Gastrocnemius medialis (tissue), 4 donors: ENCODE measurements around the gene MMEL1. TPM values are rescaled to one million over a fixed set of nuclear protein-coding genes. Genes with fewer than 3 reads are reported as not detected.
"Not testable (repeated sequence)": the region's sequence is repeated elsewhere in the genome, so short reads cannot be mapped to it uniquely, and the experiment has no call there.

Experiments
- ATAC-seq, 2 donors: fragments of 150-250 bp; one replicate each; pipeline ENCODE4 v1.9.1; 2016
- DNase-seq, 2 donors: peaks; one replicate each; pipeline ENCODE4 v3.0.0-alpha.2; 2019
- H3K27ac ChIP-seq, 4 donors: fragments of 200-600 bp; sonication (generic); 1 replicate in 1 of 4; 2 replicates in 3 of 4; pipeline ENCODE4 v1.5.1; 2016 to 2018; ENCODE audit warnings: mild to moderate bottlenecking in 2 of 4, moderate library complexity in 1 of 4
- H3K27me3 ChIP-seq, 3 donors: fragments of 200-600 bp; sonication (generic) in 2 of 3; 1 replicate in 1 of 3; 2 replicates in 2 of 3; pipeline versions ENCODE4 v1.5.1 to v1.6.0; 2016 to 2019; ENCODE audit warnings: mild to moderate bottlenecking in 1 of 3, moderate library complexity in 1 of 3
- H3K36me3 ChIP-seq, 2 donors: fragments of 200-600 bp; sonication (generic) in 1 of 2; one replicate each; pipeline ENCODE4 v1.5.1; 2017 to 2018
- H3K4me1 ChIP-seq, 2 donors: fragments of 200-600 bp; sonication (generic) in 1 of 2; one replicate each; pipeline ENCODE4 v1.5.1; 2016 to 2017; ENCODE audit warnings: mild to moderate bottlenecking in 2 of 2
- H3K4me3 ChIP-seq, 4 donors: fragments of 200-600 bp; sonication (generic) in 3 of 4; 1 replicate in 1 of 4; 2 replicates in 3 of 4; pipeline ENCODE4 v1.5.1; 2016 to 2019; ENCODE audit warnings: mild to moderate bottlenecking in 2 of 4
- H3K9me3 ChIP-seq, 3 donors: fragments of 200-600 bp; sonication (generic) in 2 of 3; 1 replicate in 1 of 3; 2 replicates in 2 of 3; pipeline ENCODE4 v1.5.1; 2016 to 2019
- POLR2A ChIP-seq, 2 donors: fragments of 450-650 bp; IDR thresholded peaks; one replicate each; pipeline ENCODE4 v1.6.1; 2017; ENCODE audit warnings: antibody characterized with exemption in 2 of 2, mild to moderate bottlenecking in 2 of 2, moderate library complexity in 2 of 2
- in situ Hi-C, 4 donors: fragments of 200-750 bp; cut with MboI; loops; one replicate each; pipeline versions ENCODE4 v1.15.0 to v1.8.0; 2017; ENCODE audit warnings: low sequenced_read_pairs in 4 of 4
- intact Hi-C: fragments of 100-400 bp; cut with DNase I; formaldehyde crosslinking; loops from one replicate; pipeline ENCODE4 v1.15.1; 2023; ENCODE audit warnings: low total_unique reads
- total RNA-seq, 4 donors: library from RNA; depleted of rRNA; stranded (reverse); fragments of >200 nt; gene quantifications; one replicate each; pipeline versions ENCODE4 v1.1.0 to v1.2.3, GENCODE V29; 2016
- TF ChIP-seq, protein P1 (sequence below), 5 experiments: fragments of 450-650 bp in 3 of 5; fragments of 200-600 bp in 2 of 5; sonication (generic) in 2 of 5; IDR thresholded peaks in 4 of 5; conservative IDR thresholded peaks in 1 of 5; 1 replicate in 4 of 5; 2 replicates in 1 of 5; pipeline ENCODE4 v1.5.1; 2016 to 2019; ENCODE audit warnings: antibody characterized with exemption in 5 of 5, mild to moderate bottlenecking in 3 of 5, moderate library complexity in 3 of 5

The MMEL1 gene
- total RNA-seq, 4 donors from 2014 or later = not detected

DNA sequence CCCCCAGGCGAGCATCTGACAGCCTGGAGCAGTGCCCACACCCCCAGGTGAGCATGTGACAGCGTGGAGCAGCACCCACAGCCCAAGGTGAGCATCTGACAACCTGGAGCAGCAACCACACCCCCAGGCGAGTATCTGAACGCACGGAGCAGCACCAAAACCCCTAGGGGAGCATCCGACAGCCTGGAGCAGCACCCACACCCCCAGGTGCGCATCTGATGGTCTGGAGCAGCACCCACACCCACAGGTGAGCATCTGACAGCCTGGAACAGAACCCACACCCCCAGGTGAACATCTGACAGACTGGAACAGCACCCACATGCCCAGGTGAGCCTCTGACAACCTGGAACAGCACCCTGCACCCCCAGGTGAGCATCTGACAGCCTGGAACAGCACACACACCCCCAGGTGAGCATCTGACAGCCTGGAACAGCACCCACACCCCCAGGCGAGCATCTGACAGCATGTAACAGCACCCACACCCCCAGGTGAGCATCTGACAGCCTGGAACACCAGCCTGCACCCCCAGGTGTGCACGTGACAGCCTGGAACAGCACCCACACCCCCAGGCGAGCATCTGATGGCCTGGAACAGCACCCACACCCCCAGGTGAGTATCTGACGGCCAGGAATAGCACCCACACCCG is 20.2 kb upstream of the MMEL1 start:
- H3K4me1 ChIP-seq, H3K9me3 ChIP-seq, ATAC-seq, H3K27ac ChIP-seq, in situ Hi-C loops, H3K4me3 ChIP-seq, intact Hi-C loops, H3K36me3 ChIP-seq: not testable (repeated sequence)
- H3K27me3 ChIP-seq = peaks cover 0 to 12% (median 2%) of the 10 kb centered on the region in 3 donors
- peak in 1 of 2 donors; percentile 27 for DNase-seq

- peaks cover 0 to 12% (median 2%) of the 10 kb centered on the region in 3 donors for H3K27me3 ChIP-seq
- DNase-seq, ATAC-seq, H3K9me3 ChIP-seq, in situ Hi-C loops, H3K4me3 ChIP-seq, H3K4me1 ChIP-seq, H3K36me3 ChIP-seq, H3K27ac ChIP-seq, intact Hi-C loops: not testable (repeated sequence)
Measured at GRCh38 chr1:2652152-2652925, 19.5 kb upstream of the MMEL1 start.

DNA sequence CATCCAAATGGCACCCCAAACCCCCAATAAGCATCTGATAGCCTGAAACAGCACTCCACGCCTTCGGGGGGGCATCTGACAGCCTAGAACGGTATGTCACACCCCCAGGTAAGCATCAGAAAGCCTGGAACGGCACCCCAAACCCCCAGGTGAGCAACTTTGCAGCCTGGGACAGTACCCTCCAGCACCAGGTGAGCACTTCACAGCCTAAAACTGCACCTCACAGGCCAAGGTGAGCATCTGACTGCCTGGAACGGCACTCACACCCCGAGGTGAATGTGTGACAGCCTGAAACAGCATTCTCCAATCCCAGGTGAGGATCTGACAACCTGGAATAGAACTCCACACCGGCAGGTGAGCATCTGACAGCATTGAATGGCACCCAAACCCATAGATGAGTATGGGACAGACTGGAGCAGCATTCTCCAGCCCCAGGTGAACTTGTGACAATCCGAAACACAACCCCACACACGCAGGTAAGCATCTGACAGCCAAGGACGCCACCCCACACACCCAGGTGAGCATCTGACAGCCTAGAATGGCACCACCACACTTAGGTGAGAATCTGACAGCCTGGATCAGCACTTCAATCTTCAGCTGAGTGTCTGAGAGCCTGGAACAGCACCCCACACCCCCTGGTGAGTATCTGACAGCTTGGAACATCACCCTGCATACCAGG is 18.3 kb upstream of the MMEL1 start:
- H3K27me3 ChIP-seq = peaks cover 0 to 12% (median 2%) of the 10 kb centered on the region in 3 donors
- no peak for DNase-seq
- ATAC-seq = no peak
- TF ChIP-seq, protein P1, sequence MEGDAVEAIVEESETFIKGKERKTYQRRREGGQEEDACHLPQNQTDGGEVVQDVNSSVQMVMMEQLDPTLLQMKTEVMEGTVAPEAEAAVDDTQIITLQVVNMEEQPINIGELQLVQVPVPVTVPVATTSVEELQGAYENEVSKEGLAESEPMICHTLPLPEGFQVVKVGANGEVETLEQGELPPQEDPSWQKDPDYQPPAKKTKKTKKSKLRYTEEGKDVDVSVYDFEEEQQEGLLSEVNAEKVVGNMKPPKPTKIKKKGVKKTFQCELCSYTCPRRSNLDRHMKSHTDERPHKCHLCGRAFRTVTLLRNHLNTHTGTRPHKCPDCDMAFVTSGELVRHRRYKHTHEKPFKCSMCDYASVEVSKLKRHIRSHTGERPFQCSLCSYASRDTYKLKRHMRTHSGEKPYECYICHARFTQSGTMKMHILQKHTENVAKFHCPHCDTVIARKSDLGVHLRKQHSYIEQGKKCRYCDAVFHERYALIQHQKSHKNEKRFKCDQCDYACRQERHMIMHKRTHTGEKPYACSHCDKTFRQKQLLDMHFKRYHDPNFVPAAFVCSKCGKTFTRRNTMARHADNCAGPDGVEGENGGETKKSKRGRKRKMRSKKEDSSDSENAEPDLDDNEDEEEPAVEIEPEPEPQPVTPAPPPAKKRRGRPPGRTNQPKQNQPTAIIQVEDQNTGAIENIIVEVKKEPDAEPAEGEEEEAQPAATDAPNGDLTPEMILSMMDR (IDR thresholded peaks at IDR 0.05 in 4 of 5, conservative IDR thresholded peaks at IDR 0.05 in 1 of 5) = no peak
- no peaks in the 10 kb centered on the region for H3K9me3 ChIP-seq
- no peak overlapping the region for H3K4me3 ChIP-seq
- no peak overlapping the region for H3K27ac ChIP-seq
- intact Hi-C loops = no loop called here
- H3K4me1 ChIP-seq = no peaks in the 10 kb centered on the region
- in situ Hi-C loops = no loop called here
- H3K36me3 ChIP-seq = no peaks in the 10 kb centered on the region

DNA sequence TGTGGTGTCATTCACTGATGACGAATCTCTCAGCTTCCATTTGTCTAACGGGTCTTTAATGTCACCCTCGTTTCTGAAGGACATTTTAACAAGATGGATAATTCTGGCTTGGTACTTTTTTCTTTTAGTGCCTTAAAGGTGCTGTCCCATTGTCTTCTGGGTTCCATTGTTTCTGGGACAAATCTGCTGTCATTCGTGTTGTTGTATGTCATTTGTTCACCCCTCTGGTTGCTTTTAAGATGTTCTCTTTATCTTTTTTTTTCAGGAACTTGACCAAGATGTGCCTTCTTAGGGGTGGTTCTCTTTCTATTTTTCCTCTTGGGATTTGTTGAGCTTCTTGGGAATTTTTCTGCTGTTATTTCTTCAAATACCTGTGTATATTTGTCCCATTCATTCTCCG is 14.0 kb upstream of the MMEL1 start:
- intact Hi-C loops = loop anchor here (10.0 kb wide), 1 partner anchor 92 kb away; the partner anchor contains the start of gene TNFRSF14
- in situ Hi-C loops = no loop called here
- no peak for ATAC-seq

DNA sequence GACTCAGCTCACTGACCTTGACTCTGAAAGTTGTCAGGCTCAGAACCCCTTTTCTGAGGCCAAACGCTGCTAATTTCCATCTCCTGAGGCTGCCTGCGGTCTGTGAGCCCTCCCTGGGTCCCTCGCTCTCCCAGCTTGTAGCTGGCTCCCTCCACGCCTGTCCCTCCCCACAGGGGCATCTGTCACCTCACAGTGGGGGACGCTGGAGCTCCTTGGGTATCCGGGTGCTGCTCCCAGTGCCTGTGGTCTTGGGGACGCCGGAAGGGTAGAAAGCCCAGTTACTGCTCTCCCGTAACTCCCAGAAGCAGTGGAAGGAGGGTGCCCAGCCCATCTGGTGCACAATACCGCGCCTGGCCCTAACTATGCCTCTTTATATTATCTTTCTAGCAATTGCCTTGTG is 13.0 kb upstream of the MMEL1 start:
- TF ChIP-seq, protein P1 (IDR thresholded peaks at IDR 0.05 in 4 of 5, conservative IDR thresholded peaks at IDR 0.05 in 1 of 5) = no peak
- TF ChIP-seq POLR2A (IDR thresholded peaks at IDR 0.05) = no peak
- peaks cover 2 to 15% (median 7%) of the 10 kb centered on the region in 3 donors for H3K27me3 ChIP-seq
- peaks cover 0 to 10% of the 10 kb centered on the region in 2 donors for H3K4me1 ChIP-seq
- no peaks in the 10 kb centered on the region for H3K36me3 ChIP-seq
- H3K9me3 ChIP-seq = no peaks in the 10 kb centered on the region
- intact Hi-C loops (loop anchor here (10.0 kb wide), 1 partner anchor 91 kb away; the partner anchor contains the start of gene TNFRSF14), in situ Hi-C loops (no loop called here)
- no peak overlapping the region for H3K27ac ChIP-seq
- ATAC-seq (no peak), DNase-seq (no peak)
- no peak overlapping the region for H3K4me3 ChIP-seq

More for the DNA sequence above, 14.0 kb upstream of the MMEL1 start:
- peaks cover 2 to 13% (median 7%) of the 10 kb centered on the region in 3 donors for H3K27me3 ChIP-seq
- H3K4me3 ChIP-seq = no peak overlapping the region
- no peak overlapping the region for H3K27ac ChIP-seq
- H3K36me3 ChIP-seq = no peaks in the 10 kb centered on the region
- peaks cover 0 to 10% of the 10 kb centered on the region in 2 donors for H3K4me1 ChIP-seq
- no peak for DNase-seq
- TF ChIP-seq, protein P1 (IDR thresholded peaks at IDR 0.05 in 4 of 5, conservative IDR thresholded peaks at IDR 0.05 in 1 of 5) = no peak
- TF ChIP-seq POLR2A (IDR thresholded peaks at IDR 0.05) = no peak
- no peaks in the 10 kb centered on the region for H3K9me3 ChIP-seq
